ENCODE results near the gene RASSF6.
"Not testable (repeated sequence)": the region's sequence is repeated elsewhere in the genome, so short reads cannot be mapped to it uniquely, and the experiment has no call there.

RASSF6 gene, protein sequence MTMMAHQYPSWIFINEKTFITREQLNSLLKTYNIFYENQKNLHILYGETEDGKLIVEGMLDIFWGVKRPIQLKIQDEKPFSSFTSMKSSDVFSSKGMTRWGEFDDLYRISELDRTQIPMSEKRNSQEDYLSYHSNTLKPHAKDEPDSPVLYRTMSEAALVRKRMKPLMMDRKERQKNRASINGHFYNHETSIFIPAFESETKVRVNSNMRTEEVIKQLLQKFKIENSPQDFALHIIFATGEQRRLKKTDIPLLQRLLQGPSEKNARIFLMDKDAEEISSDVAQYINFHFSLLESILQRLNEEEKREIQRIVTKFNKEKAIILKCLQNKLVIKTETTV

DNA sequence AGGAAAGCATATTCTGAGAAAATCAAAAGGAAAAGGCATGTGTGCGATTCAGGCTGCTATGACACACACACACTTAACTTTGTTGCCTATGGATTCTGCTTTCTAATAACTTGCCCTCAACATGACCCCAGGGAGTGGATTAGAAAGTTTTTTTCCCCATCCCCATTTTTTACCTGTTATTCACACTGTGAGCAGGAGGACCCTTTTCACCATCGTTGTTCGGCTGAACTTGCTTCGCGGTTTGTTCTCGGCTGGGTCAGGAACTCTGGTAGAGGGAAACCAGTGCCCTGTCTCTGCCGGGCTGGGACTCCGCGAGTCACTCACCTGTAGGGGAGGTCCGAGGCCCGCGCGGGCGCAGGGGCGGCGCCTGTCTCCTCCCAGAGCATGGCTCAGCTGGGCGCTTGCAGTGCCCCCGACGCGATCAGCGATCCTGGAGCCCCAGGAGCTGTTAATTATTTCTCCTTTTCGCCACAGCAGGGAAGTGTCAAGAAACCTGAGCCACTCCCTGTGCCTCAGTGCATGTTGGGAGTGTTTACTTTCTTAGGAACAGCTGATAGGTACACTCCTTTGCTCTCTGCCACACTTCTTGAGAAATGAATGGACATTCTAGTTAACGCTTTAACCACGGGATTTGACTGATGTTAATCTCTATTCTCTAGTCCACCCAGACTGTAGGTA lies at the start of gene RASSF6:
RASSF6 (minus strand) TSS at position 322 of the 678 bp plus-strand sequence. CDS start 8,641 bp downstream, outside the sequence.
- peak; percentile 3 for DNase-seq

DNA sequence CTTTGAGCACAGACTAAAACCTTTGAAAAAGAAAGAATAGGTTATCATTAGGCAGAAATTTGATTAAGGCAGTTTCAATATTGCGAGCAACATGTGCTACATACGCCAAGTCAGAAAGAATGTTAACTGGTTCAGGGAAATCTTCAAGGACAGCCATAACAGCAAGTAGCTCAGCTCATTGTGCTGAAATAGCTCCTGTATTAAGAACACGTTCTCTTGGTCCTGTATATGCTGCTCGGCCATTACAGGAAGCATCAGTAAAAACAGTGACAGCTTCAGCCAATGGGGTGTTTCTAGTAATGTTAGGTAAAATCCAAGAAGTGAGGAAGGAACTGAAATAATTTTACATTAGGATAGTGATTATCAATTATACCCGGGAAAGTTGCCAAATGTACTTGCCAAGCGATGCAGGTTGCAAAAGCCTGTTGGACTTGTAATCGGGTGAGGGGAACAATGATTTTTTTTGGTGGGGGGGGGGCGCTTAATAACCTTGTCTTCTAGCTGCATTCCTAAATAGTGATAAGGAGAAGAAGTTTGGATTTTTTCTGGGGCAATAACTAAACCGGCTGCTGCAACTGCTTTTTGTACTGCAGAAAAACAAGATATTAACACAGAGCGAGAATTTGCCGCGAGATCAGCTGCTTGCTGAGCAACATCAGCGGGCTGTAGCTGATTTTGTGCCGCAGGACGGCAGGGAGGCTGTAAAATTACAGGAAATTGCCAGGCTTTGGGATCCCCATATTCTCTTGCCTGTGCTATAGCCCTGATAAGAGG lies 49.4 kb upstream of the RASSF6 start:
- DNase-seq: no peak

DNA sequence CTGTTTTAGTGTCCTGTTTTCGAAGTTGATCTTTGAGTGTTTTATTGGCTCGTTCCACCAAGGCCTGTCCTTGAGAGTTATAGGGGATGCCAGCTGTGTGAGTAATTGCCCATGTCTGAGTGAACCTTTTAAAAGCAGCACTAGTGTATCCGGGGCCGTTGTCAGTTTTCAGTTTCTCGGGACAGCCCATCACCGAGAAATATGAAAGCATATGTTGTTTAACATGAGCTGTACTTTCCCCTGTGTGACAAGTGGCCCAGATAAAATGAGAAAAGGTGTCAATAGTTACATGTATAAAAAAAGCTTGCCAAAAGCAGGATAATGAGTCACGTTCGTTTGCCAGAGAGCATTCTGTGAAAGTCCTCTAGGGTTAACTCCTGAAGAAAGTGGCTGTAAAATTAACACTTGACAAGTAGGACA lies 48.6 kb upstream of the RASSF6 start:
- no peak for DNase-seq

DNA sequence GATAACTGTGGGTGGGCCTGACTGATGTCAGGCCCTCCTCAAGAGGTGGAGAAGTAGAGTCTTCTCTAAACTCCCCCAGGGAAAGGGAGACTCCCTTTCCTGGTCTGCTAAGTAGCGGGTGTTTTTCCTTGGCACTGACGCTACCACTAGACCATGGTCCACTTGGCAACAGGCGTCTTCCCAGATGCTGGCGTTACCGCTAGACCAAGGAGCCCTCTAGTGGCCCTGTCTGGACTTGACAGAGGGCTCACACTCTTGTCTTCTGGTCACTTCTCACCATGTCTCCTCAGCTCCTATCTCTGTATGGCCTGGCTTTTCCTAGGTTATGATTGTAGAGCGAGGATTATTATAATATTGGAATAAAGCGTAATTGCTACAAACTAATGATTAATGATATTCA lies 45.7 kb upstream of the RASSF6 start:
- DNase-seq: not testable (repeated sequence)

DNA sequence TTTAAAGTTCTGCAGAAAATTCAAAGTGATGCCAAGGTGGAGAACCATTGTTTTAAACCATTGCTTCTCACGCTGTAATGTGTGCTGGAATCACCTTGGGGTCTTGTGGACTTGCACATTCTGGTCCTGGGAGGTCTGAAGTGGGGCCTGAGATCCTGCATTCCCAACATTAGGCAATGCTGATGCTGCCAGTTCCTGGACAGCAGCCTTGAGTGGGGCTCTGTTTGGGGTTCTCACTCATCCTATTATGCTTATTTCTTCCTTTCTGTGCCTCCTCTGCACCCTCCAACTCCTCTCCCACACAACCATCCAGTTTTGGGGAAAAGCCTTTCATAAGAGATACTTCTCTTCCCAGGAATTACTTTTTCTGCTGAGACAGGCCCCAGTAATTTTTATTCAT lies 44.2 kb upstream of the RASSF6 start:
- no peak for DNase-seq

DNA sequence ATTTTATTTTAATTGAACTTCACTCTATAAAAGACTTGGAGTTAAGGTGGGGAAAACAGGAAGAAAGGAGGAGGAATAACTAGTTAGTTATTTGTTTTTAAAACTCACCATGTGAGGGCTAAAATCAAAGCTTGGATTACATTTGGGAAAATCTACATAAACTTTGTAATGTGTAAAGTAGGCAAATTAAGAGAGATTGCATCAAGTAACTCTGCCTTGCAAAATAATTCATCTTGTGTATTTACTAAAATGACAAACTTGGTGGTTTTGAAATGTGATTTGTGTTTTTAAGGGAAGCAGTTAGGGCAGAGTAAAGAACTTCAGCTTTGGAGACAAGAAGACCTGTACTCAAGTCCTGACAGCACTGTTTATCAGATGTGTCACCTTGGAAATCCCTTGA lies 43.3 kb upstream of the RASSF6 start:
- no peak for DNase-seq

DNA sequence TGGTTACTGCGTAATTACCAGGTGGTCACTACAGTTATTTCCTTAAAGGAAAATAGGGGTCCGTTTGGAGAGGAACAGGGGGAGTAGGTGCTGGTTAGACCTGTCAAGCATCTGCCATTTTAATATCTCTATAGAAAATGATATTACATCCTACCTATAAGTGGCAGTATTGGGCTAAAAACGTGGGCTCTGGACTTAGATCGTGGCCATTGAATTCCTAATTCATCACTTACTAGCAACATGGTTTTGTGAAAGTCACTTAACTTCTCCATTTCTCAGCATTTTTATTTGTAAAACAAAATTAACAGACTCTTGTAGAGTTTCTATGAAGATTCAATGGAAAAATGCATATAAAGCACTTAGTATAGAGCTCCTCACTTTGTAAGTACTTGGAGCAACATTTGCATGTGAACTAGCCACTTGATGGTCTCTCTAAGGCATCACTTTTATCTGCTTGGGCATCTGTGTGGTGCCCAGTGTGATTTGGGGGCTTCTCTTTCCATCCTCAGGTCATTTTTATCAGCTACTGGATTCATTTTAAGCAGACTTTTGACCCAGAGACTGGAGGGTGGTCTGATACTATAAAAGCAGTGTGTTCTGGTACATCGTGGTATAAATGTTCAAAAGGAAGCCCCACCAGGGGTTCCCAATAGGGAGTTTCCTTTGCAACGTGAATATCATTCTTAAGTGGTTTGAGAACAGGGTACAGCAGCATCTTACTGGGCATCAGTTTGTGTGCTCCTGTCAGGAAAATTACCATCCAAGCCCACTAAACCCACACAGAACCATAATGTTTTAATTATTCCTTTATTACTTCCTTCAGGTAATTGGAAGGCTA lies 42.7 kb upstream of the RASSF6 start:
- DNase-seq: no peak

DNA sequence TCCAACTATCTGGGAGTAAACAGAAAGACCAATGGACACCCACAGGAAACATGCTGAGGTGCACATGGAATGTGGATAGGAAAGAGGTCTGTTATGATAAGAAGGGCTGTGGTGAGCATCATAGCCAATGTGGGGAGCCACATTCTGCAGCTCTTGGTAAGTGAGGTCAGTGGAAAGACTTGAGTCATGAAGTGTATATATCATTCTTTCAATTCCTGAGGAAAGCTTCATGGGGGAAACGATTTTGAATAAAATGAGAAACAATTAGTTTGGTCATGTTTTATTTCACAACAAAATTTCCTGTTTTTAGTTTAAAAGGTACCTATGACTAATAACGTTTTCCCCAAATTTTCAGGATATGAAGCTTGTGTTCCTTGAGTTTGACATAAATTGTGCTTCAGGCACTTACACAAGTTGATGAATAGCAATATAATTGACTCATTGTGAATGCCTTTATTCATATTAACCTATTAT lies 41.4 kb upstream of the RASSF6 start:
- DNase-seq: no peak

DNA sequence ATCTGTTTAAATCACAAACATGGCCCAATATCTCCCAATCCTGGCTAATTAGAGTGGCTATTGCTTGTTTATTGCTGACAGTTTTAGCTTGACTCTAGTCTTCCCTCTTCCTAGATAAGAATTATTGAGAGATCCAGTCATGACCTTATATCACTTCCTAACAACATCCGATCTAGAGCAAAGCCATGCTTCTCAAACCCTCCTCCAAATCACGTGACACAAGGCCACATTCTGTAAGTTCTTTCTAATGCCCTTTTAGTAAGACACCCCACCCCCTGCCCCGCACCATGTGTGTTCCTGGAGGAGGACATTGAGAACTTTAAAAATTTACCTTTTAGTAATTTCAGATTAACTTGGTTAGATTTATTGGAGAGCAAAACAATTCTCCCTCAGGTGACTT lies 40.6 kb upstream of the RASSF6 start:
- no peak for DNase-seq

DNA sequence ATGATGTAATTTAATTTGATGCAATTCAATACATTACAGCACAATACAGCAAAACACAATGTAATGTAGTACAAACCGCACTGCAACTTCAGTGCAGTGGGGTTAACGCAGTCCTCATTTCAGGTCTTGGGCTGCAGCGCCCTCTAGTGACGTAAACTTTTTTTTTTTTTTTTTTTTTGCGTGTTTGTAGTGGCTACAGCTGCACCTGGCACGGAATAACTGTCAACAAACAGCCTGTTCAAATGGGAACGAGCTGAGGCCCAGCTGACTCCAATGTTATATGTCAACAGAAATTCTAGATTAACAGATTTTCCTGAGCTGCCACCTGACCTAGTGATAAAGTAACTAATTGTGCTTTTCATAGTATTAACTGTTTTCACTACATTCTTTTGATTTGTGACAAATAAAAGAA lies 33.5 kb upstream of the RASSF6 start:
- DNase-seq: no peak

DNA sequence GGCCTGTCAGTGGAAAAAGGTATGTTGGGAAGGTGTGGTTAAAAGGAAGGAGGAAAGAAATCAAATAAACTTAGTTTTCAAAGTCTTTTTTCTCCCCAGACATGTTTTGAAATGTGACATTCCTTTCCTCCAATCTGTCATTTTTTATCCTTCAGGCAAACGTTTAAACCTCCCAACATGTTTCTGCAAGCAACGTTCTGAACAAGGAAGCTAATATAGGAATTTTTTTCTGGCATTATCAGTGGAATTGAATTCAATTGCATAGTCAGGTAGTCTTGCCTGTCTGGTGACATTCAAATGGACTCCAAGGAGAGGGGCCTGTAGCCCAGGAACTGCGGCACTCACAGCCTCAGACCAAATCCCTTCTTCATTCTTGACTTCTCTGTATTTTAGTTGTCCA lies 30.0 kb upstream of the RASSF6 start:
- DNase-seq: no peak

DNA sequence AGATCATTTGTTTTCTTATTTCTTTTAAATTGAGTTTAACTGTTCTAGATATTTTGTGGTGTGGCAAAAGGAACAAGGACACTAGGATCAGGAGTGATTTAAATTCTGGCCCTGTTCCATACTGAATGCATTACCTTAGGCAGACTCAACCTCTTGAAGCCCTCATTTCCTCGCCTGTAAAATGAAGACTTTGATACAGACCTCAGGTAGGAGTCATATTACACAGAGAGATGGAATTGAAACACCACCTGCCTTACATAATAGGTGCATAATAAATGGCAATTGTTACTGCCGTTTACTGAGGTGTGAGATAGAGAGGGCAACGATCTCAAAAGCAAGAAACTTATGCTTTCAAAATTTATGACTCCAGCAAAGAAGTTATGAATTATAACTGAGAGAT lies 28.2 kb upstream of the RASSF6 start:
- DNase-seq: no peak

DNA sequence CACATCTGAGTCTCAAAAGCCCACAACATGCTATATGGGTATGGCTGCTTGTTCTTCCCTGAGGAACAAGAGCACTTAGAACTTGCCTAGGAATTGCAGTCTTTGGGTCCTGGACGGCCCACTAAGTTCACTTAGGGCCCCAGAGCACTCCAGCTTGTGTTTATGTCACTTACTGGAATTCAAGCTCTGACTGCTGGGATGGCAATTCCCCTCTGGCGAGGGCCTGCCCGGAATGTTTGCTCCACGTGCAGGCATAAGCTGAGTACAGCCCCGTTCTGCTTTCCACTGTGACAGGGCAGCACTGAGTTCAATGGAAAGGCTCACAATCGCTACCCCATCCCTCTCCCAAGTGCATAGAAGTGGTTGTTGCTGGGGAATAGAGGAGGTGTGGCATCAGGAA lies 25.9 kb upstream of the RASSF6 start:
- DNase-seq: no peak

DNA sequence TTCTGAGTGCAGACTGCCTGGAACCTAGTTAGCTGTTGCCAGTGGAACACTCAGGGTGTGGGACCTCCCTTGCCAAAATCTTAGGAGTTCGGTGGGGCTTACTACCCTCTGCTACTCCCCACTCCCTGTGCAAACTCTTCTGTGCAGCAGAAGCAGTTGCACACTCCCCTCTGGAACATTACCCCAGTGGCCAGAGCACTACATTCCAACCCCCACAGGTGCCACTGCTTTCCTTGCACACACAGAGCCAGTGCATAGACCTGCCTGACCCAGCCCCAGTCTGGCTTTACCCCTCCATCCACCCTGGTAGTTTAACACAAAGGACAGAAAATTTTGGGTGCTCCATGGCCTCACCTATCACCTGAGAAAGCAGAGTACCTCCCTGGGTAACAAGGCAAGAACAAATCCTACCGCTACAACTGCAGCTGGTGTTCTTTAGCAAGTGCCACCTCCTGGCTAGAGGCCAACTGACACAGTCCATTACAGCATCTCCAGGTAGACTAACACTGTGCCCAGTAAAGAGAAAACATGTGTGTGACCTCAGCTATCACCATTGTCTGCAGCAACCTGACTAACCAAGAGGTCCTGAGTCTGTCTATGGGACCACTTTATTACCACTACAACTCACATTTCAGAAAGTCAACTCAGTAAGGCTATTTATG lies 11.5 kb upstream of the RASSF6 start:
- DNase-seq: no peak

DNA sequence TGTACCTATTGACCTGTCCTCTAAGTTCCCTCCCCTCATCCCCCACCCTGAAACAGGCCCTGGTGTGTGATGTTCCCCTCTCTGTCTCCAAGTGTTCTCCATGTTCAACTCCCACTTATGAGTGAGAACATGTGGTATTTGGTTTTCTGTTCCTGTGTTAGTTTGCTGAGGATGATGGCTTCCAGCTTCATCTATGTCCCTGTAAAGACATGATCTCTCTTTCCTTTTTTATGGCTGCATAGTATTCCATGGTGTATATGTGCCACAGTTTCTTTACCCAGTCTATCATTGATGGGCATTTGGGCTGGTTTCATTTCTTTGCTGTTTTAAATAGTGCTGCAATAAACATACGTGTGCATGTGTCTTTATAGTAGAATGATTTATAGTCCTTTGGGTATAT lies 8.6 kb upstream of the RASSF6 start:
- not testable (repeated sequence) for DNase-seq

DNA sequence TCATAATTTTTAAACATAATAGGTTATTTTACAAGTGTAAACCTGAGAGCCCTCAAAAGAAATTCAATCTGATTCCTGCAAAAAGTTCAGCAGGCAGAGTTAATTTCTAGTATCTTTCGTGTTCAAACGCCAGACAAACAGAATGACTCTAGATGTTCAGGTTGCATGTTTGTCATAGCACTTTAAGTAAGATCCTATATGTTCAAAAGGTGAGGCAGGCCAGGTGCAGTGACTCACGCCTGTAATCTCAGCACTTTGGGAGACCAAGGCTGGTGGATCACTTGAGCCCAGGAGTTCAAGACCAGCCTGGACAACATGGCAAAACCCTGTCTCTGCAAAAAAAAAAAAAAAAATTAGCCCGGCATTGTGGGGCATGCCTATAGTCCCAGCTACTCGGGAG lies 1.1 kb upstream of the RASSF6 start:
- DNase-seq: no peak

DNA sequence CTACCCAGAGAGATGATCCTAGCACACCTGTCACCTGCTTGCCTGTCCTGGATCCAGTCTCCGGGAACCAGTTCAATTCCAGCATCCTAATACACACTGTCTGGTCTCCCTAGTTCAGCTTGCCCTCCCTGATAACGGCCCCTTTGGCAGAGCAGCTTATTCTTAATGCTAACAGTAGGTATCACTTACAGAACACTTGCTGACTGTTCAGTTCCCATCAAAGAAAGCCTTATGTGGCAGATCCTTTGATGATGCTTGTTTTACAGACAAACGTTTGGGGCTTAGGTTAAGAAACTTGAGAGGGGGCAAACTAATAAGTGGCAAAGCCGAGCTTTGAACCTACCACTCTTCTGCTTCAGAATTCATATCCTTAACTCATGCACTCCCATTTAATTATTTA lies 890 bp downstream of the RASSF6 start:
- no peak for DNase-seq

DNA sequence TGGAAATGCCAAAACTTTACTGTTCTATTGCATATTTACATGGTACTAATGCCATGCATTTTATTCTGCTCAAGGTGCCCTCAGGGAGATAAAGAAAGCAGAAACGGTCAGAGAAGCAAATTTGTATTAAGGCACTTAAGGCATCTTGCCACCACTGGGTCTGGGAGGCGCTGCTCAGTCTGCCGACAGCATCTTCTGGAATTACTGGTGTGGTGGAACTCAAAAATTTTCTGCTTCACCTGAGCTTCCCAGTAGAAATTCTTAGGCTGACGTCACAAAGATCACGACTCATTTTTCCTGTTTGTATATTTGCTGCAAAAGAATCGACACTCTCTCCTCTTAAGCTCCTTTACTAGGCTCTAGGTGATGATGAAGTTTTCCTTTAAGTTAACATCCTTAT lies 3.0 kb downstream of the RASSF6 start:
- no peak for DNase-seq

DNA sequence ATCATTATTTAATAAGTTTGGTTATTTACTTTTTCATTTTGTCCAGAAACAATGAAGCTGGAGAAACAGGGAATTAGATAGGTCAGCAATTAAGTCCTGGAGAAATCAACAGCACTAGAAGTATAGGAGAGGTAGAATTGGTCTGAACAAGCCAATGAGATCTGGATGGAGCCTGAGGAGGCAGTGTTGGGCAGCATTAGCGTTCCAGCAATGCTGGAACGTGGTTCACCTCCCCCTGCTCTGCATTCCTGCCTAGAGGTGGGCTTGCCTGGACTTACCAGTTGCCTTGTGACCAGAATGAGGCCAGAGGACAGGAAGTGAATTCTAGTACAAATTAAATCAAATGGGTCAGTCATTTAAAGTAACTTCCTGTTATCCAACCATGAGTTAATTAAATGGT lies 4.6 kb downstream of the RASSF6 start:
- DNase-seq: no peak

DNA sequence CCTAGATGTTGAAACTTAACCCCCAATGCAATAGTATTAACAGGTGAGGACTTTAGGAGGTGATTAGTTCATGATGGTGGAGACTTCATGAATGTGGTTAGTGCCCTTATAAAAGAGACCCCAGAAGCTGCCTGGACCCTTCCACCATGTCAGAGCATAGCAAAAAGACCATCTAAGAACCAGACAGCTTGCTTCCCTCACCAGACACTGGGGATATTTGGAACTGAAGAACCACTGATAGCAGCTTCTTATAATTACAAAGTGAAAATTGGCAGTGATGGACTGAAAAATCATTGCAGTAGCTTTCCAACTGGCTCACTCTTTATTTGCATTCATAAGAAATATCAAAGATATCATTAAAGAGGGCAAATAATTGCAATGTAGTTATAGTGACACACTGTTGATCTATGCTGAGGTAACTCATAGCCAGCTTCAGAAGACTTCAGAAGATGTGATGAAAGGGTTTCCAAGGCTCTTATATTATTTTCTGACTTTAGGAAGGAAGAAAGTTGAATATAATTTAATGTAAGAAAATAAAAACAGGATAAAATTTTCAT lies 5.8 kb downstream of the RASSF6 start:
- no peak for DNase-seq

DNA sequence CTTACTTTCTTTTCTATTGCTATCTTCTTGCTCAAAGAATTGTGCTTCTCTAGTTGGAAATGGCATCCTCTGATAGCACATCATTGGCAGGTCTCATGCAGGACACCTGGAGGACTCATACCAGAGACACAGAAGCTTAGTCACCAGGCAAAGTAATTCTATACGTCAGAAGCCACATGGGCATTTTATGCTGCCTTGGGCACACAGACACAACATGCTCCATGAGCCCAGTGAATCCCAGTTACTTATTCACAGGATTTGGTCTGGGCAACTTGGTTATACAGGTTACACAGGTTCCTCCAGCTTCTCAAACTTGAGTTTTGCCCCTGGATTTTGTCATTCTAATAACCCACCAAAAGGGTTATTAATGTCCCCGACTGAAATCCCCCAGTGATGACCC lies 7.1 kb downstream of the RASSF6 start:
- DNase-seq: no peak

DNA sequence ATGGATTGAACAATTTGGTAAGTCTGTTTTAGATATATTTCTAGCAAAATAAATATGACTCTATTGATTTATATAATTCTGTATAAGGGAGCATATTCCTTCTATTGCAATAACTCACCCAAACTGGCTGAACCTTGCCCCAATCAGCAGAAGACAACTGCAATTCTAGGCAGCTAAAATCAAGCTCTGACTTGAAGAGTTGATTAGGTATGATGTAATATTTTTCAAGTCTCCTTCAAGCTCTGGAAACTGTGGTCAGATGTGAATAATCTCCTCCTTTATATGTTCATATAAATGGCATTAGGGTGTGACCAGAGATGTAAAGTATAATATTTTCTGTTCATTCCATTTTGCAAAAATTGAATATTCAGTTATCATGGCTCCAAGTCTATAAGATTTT lies 8.2 kb downstream of the RASSF6 start:
- no peak for DNase-seq

Measured in stimulated activated CD4-positive, alpha-beta T cell treated with anti-CD3 and anti-CD28 coated beads, Interleukin-1b, Interleukin-23, amount 100 ng/mL, for 48 hours (primary cell).